PC-3 (cell line): Measurements from ENCODE around the gene C5orf63. TPM values are rescaled to one million over a fixed set of nuclear protein-coding genes. Genes with fewer than 3 reads are reported as not detected.

Experiments used
- ATAC-seq: fragments of 200-7000 bp; cut with Tn5 transposase; 2 replicates; pipeline ENCODE4 v1.9.1; 2020; ENCODE audit warnings: mild to moderate bottlenecking, moderate library complexity
- BruUV-seq: library from RNA; stranded (reverse); fragments of 400-500 nt; replicated peaks from 2 replicates; lab custom pipeline; 2021; lab: Mats Ljungman, UMichigan
- CTCF ChIA-PET: fragments of 300-600 bp; sonication (Branson Sonifier 250); formaldehyde crosslinking; loops from one replicate; lab custom pipeline; 2022; ENCODE audit warnings: antibody characterized with exemption; lab: Charles Lee
- POLR2A ChIA-PET: fragments of 300-600 bp; sonication (Branson Sonifier 250); formaldehyde crosslinking; loops from one replicate; lab custom pipeline; 2022; ENCODE audit warnings: antibody characterized with exemption; ENCODE audit not compliant: unreplicated experiment; lab: Charles Lee
- DNase-seq: peaks from one replicate; pipeline ENCODE4 v3.0.0-alpha.2; 2015
- H2AFZ ChIP-seq: fragments of 300-600 bp; sonication (generic); 2 replicates; pipeline ENCODE4 v1.6.0; 2016; ENCODE audit warnings: antibody characterized with exemption, low read length
- H3F3A ChIP-seq: fragments of 300-600 bp; sonication (generic); one replicate; pipeline ENCODE4 v1.6.0; 2017; ENCODE audit warnings: antibody characterized with exemption, low read length, control low read depth, mild to moderate bottlenecking; ENCODE audit not compliant: unreplicated experiment
- H3K27ac ChIP-seq: fragments of 300-600 bp; sonication (generic); 2 replicates; pipeline ENCODE4 v1.5.1; 2016; ENCODE audit warnings: mild to moderate bottlenecking, low read length
- H3K27me3 ChIP-seq: fragments of 300-600 bp; sonication (generic); 2 replicates; pipeline ENCODE4 v1.6.1; 2016; ENCODE audit warnings: low read length, mixed read lengths
- H3K36me3 ChIP-seq: fragments of 300-600 bp; sonication (generic); 2 replicates; pipeline ENCODE4 v1.6.1; 2016; ENCODE audit warnings: low read depth, mixed run types, low read length, mixed read lengths
- H3K4me1 ChIP-seq: fragments of 300-600 bp; sonication (generic); 2 replicates; pipeline ENCODE4 v1.5.1; 2016; ENCODE audit warnings: low read length; ENCODE audit not compliant: insufficient read depth
- H3K4me2 ChIP-seq: fragments of 300-600 bp; sonication (generic); 2 replicates; pipeline ENCODE4 v1.6.0; 2016; ENCODE audit warnings: low read length
- H3K4me3 ChIP-seq: fragments of 300-600 bp; sonication (generic); 2 replicates; pipeline ENCODE4 v1.5.1; 2016; ENCODE audit warnings: mild to moderate bottlenecking, low read length, mixed read lengths
- H3K79me2 ChIP-seq: fragments of 300-600 bp; sonication (generic); 2 replicates; pipeline ENCODE4 v1.6.1; 2017; ENCODE audit warnings: low read length, mixed read lengths
- H3K9ac ChIP-seq: fragments of 300-600 bp; sonication (generic); 2 replicates; pipeline ENCODE4 v1.6.0; 2016; ENCODE audit warnings: mild to moderate bottlenecking, low read length
- H3K9me2 ChIP-seq: fragments of 300-600 bp; sonication (generic); replicated peaks from 2 replicates; pipeline ENCODE4 v1.6.1; 2016; ENCODE audit warnings: mixed run types, low read length, mixed read lengths
- H3K9me3 ChIP-seq: fragments of 300-600 bp; sonication (generic); 2 replicates; pipeline ENCODE4 v1.6.1; 2016; ENCODE audit warnings: low read length, mixed read lengths
- H4K20me1 ChIP-seq: fragments of 300-600 bp; sonication (generic); 2 replicates; pipeline ENCODE4 v1.6.1; 2016; ENCODE audit warnings: low read length, mixed read lengths
- EZH2 ChIP-seq: fragments of 300-600 bp; sonication (generic); IDR thresholded peaks from one replicate; pipeline ENCODE4 v1.6.1; 2017; ENCODE audit warnings: antibody characterized with exemption, mild to moderate bottlenecking, low read length; ENCODE audit not compliant: unreplicated experiment
- EZH2phosphoT487 ChIP-seq: fragments of 300-600 bp; sonication (generic); IDR thresholded peaks from 2 replicates; pipeline ENCODE4 v1.6.1; 2018; ENCODE audit warnings: mild to moderate bottlenecking, antibody characterized with exemption, low read length, borderline replicate concordance
- intact Hi-C: fragments of 100-400 bp; cut with micrococcal nuclease; formaldehyde crosslinking; loops from 2 replicates; pipeline ENCODE4 v1.9.0; 2023
- total RNA-seq: library from RNA; depleted of rRNA; stranded (reverse); fragments of >200 nt; gene quantifications from 2 replicates; pipeline ENCODE4 v1.2.3, GENCODE V29; 2014
- TF ChIP-seq, protein P1 (sequence below): fragments of 300-600 bp; sonication (generic); conservative IDR thresholded peaks from 2 replicates; pipeline ENCODE4 v1.5.1; 2017; ENCODE audit warnings: antibody characterized with exemption, low read depth, mild to moderate bottlenecking, low read length

The C5orf63 gene
- total RNA-seq, 1 experiment from 2014 or later = 3.7 TPM

DNA sequence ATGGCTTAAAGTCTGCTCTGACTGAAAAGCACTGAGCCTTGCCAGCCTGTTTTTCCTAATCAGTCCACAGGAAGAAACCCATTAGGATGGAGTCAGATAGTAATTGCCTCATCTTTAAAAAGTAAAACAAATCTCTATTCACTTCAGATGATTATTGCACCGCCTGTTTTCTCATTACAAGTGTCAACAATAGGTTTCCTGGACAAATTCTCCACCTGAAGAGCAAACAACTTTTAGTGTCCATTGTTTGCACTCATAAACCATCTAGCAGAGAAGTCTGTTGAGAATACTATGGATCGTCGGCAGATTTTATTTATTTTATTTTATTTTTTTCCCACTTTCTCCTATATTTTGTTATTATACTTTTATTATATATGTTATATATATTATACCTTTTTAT, 20.3 kb downstream of the C5orf63 start:
- Histone ChIP-seq H3K36me3 (peaks cover 3% of the 10 kb centered on the region; the same call in 1 of the 2 replicates), H3K9me3 (no peaks in the 10 kb centered on the region), H3K4me1 (peaks cover 14% of the 10 kb centered on the region), H3F3A (no peaks in the 10 kb centered on the region), H3K9ac (no peak overlapping the region), H3K4me2 (no peak overlapping the region), H3K27me3 (no peaks in the 10 kb centered on the region), H3K9me2 (no peaks in the 10 kb centered on the region), H3K27ac (no peak overlapping the region), H3K4me3 (no peak overlapping the region), H3K79me2 (no peaks in the 10 kb centered on the region), H4K20me1 (no peaks in the 10 kb centered on the region), H2AFZ (no peak overlapping the region)
- no TSS peak for BruUV-seq
- TF ChIP-seq EZH2 (no peak), EZH2phosphoT487 (no peak)
- TF ChIP-seq, protein P1, sequence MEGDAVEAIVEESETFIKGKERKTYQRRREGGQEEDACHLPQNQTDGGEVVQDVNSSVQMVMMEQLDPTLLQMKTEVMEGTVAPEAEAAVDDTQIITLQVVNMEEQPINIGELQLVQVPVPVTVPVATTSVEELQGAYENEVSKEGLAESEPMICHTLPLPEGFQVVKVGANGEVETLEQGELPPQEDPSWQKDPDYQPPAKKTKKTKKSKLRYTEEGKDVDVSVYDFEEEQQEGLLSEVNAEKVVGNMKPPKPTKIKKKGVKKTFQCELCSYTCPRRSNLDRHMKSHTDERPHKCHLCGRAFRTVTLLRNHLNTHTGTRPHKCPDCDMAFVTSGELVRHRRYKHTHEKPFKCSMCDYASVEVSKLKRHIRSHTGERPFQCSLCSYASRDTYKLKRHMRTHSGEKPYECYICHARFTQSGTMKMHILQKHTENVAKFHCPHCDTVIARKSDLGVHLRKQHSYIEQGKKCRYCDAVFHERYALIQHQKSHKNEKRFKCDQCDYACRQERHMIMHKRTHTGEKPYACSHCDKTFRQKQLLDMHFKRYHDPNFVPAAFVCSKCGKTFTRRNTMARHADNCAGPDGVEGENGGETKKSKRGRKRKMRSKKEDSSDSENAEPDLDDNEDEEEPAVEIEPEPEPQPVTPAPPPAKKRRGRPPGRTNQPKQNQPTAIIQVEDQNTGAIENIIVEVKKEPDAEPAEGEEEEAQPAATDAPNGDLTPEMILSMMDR = no peak
- ChIA-PET POLR2A (no interaction called here), CTCF (no interaction called here)
- ATAC-seq (no peak), DNase-seq (no peak)
- intact Hi-C loops = no loop called here

DNA sequence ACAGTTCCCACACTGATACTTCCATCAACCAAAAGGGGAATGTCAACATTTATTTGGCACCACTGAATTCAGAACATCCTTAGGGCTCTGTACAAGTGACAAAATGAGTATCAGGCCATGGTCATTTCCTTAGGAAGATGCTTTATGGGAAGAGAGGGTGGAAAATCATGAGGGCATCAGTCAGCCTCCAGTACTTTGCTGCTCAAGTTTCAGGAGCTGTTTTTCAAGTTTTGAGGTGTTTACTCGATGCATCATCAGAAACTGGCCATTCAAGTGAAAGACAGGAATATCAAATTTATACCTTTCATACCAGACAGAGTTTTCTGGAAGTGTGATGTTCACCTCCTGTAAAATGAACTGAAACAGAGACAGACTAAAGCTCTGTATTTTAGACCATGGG, 21.7 kb downstream of the C5orf63 start:
- Histone ChIP-seq H3K4me2 (peak overlapping the region; percentile 19), H3K27ac (peak overlapping the region; percentile 3; the same call in 1 of the 2 replicates), H3K36me3 (peaks cover under 1% of the 10 kb centered on the region; the same call in 1 of the 2 replicates), H3K9me2 (no peaks in the 10 kb centered on the region), H2AFZ (no peak overlapping the region), H3K4me3 (no peak overlapping the region; the same call in 1 of the 2 replicates), H3F3A (no peaks in the 10 kb centered on the region), H3K9me3 (no peaks in the 10 kb centered on the region), H3K79me2 (no peaks in the 10 kb centered on the region), H3K4me1 (peaks cover 14% of the 10 kb centered on the region), H4K20me1 (no peaks in the 10 kb centered on the region), H3K27me3 (no peaks in the 10 kb centered on the region), H3K9ac (no peak overlapping the region)
- intact Hi-C loops = no loop called here
- CTCF ChIA-PET = no interaction called here
- DNase-seq = peak; percentile 76
- POLR2A ChIA-PET = no interaction called here
- ATAC-seq = peak; percentile 54
- no TSS peak for BruUV-seq
- TF ChIP-seq, protein P1 = no peak
- no peak for TF ChIP-seq EZH2phosphoT487
- TF ChIP-seq EZH2 = no peak

DNA sequence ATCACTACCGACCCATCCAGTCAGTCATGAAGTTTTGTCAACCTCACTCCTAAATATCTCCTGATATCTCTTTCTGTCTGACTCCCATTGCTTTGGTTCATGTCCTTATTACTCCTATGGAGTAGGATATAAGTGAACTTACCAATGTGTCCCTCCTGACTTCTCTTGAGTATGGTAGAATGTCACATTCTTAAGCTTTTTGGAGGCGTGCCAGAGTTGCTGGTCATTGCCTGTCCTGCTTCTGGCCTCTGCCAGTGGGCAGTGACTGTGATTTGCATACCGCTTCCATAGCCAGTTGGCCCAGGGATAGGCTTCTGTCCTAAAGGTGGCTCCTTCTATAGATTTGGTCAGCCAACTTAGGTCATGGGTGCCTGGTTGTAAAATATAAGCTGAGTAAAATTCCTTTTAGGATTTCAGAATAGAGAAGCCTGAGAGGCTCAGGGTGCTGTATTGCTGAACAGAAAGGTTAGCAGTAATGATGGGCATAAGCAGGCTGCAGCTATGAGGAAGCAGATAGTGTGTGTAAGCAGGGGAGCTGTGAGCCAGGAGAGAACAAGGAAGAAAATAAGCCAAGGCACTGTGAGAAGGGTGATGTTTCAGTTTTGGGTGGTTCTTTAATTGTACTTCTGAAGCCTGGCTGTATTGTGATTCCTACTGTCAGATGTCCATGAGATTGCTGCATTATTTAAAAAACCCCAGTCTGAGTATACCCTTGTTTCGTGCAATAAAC, 26.8 kb downstream of the C5orf63 start:
- TF ChIP-seq EZH2phosphoT487 (no peak), EZH2 (no peak)
- TF ChIP-seq, protein P1 = no peak
- Histone ChIP-seq H3K9ac (no peak overlapping the region), H3K79me2 (no peaks in the 10 kb centered on the region), H3K4me2 (no peak overlapping the region), H3K27me3 (no peaks in the 10 kb centered on the region), H3K27ac (no peak overlapping the region), H4K20me1 (no peaks in the 10 kb centered on the region), H3K36me3 (no peaks in the 10 kb centered on the region), H2AFZ (no peak overlapping the region), H3K4me1 (peaks cover 5% of the 10 kb centered on the region), H3K9me3 (no peaks in the 10 kb centered on the region), H3F3A (no peaks in the 10 kb centered on the region), H3K9me2 (no peaks in the 10 kb centered on the region), H3K4me3 (no peak overlapping the region)
- DNase-seq = no peak
- no TSS peak for BruUV-seq
- CTCF ChIA-PET = no interaction called here
- ATAC-seq = no peak
- intact Hi-C loops = no loop called here
- POLR2A ChIA-PET = interaction anchor here (0.7 kb wide), 2 partner anchors 27 to 389 kb away, joined by 3 read pairs; no protein-coding TSS in a partner anchor
